ENCODE measurements around the gene DENND1B. TPM values are rescaled to one million over a fixed set of nuclear protein-coding genes. Genes with fewer than 3 reads are reported as not detected.

DENND1B gene
- total RNA-seq, 1 donor from 2014 or later, result 22.1 TPM

DNA sequence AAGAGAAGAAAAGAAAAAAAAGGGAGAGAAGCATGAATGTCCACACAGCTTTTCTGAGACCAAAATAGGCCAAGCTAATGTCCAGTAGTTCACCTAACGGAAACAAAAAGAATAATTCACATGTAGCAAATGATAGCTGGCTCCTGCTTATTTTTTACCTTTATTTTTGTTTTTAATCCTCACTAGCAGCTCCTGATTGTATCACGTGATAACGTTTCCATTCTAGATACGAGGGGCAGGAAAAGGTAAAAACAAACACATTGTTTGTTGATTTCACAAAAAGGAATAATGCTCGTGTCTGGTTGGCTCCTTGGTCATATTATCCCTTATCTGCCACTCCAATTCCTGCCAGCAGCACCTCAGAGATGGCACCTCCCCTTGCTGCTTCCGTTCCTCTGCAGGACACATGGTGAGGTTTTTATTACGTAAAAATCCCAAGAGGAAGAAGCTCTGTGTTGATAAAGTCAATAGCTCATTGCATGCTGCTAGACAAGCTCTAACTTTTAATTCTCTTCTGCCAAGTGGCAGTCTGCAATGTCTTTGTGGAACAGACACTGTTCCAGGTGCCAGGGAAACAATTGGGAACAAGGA, 305.6 kb downstream of the DENND1B start:
- H3K4me1 Mint-ChIP-seq (ENCODE audit: low read depth, unreplicated experiment), result peaks cover 7% of the 10 kb centered on the region
- no peak overlapping the region for H3K27ac Mint-ChIP-seq (ENCODE audit: unreplicated experiment)
- H3K9me3 Mint-ChIP-seq (ENCODE audit: unreplicated experiment), result no peaks in the 10 kb centered on the region
- no peak for DNase-seq
- no peak for TF ChIP-seq CTCF (IDR thresholded peaks at IDR 0.05; ENCODE audit: partially characterized antibody, unreplicated experiment)
- H3K4me3 Mint-ChIP-seq (ENCODE audit: unreplicated experiment), result no peak overlapping the region
- no peaks in the 10 kb centered on the region for H3K27me3 Mint-ChIP-seq (ENCODE audit: unreplicated experiment)
- no peaks in the 10 kb centered on the region for H3K36me3 Mint-ChIP-seq (ENCODE audit: unreplicated experiment)

- H3K27me3 Mint-ChIP-seq (ENCODE audit: unreplicated experiment), result no peaks in the 10 kb centered on the region
- no peak for TF ChIP-seq CTCF (IDR thresholded peaks at IDR 0.05; ENCODE audit: partially characterized antibody, unreplicated experiment)
- H3K4me1 Mint-ChIP-seq (ENCODE audit: low read depth, unreplicated experiment), result peaks cover 12% of the 10 kb centered on the region
- H3K9me3 Mint-ChIP-seq (ENCODE audit: unreplicated experiment), result no peaks in the 10 kb centered on the region
- H3K27ac Mint-ChIP-seq (ENCODE audit: unreplicated experiment), result no peak overlapping the region
- H3K4me3 Mint-ChIP-seq (ENCODE audit: unreplicated experiment), result no peak overlapping the region
- H3K36me3 Mint-ChIP-seq (ENCODE audit: unreplicated experiment), result no peaks in the 10 kb centered on the region
- DNase-seq, result no peak
Measured at GRCh38 chr1:197468543-197469175, 306.6 kb downstream of the DENND1B start.

DNA sequence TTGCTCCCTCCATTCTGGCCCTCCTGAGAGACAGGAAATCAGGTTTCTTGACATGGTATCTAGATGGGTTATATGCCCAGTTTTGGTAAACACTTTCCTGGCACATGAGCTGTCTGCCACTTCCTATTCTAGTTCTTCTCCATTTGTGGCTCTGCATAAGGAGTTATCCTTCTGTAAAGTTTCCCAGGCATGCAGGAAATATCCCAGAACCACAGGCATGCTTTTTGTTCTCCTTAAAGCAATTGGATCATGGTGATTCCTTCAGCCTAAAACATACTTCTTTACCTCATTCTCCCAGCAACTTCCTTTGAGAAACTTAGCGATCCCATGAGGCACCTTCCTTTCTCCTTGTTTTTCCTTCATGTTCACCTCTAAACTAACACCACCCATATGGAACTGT, 307.4 kb downstream of the DENND1B start:
- Mint-ChIP-seq H3K27ac (ENCODE audit: unreplicated experiment) (no peak overlapping the region), H3K36me3 (ENCODE audit: unreplicated experiment) (no peaks in the 10 kb centered on the region), H3K27me3 (ENCODE audit: unreplicated experiment) (no peaks in the 10 kb centered on the region), H3K4me3 (ENCODE audit: unreplicated experiment) (no peak overlapping the region), H3K4me1 (ENCODE audit: low read depth, unreplicated experiment) (peaks cover 12% of the 10 kb centered on the region), H3K9me3 (ENCODE audit: unreplicated experiment) (no peaks in the 10 kb centered on the region)
- DNase-seq, result no peak
- TF ChIP-seq CTCF (IDR thresholded peaks at IDR 0.05; ENCODE audit: partially characterized antibody, unreplicated experiment), result no peak

GRCh38 chr1:197466813-197467212, 308.5 kb downstream of the DENND1B start:
- DNase-seq, result no peak
- no peak overlapping the region for H3K4me3 Mint-ChIP-seq (ENCODE audit: unreplicated experiment)
- H3K36me3 Mint-ChIP-seq (ENCODE audit: unreplicated experiment), result no peaks in the 10 kb centered on the region
- H3K4me1 Mint-ChIP-seq (ENCODE audit: low read depth, unreplicated experiment), result peaks cover 12% of the 10 kb centered on the region
- H3K27ac Mint-ChIP-seq (ENCODE audit: unreplicated experiment), result no peak overlapping the region
- no peaks in the 10 kb centered on the region for H3K9me3 Mint-ChIP-seq (ENCODE audit: unreplicated experiment)
- H3K27me3 Mint-ChIP-seq (ENCODE audit: unreplicated experiment), result no peaks in the 10 kb centered on the region
- TF ChIP-seq CTCF (IDR thresholded peaks at IDR 0.05; ENCODE audit: partially characterized antibody, unreplicated experiment), result no peak

DNA sequence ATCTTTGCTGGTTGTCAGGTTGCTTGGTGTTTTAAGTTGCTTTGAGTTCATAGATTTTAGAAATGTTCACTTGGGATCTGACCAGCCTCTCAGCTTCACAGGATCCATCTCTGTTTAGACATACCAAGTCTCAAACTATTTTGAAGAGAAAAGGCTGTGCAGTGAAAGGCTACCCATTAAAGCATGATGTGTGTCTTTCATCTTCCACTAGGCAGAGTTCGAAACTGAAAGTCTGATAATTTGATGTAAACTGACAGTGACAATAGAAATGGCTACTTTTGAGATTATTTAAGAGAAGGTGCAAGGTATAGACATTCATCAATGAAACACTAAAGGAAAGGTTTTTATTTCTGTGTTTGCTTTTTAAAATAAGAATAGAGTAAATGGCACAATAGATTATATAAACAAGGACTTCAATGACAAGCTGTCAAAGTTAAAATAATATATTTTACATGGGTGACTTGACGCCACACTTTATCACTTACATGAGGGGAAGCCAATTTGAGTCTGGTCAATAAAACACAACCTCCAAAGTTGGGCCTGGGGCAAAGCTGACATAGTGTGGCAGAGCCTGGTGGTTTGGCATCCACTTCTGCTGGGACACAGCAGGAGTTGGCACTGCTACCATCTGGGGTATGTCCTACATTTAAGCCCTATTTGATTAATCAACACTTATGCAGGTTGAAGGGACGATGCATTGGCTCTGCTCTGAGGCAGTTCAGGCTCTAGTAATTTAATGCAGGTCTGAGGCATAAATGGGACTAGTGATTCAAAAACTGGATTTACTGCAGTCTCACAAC, 309.6 kb downstream of the DENND1B start:
- Mint-ChIP-seq H3K4me3 (ENCODE audit: unreplicated experiment) (no peak overlapping the region), H3K27ac (ENCODE audit: unreplicated experiment) (no peak overlapping the region), H3K36me3 (ENCODE audit: unreplicated experiment) (no peaks in the 10 kb centered on the region), H3K9me3 (ENCODE audit: unreplicated experiment) (no peaks in the 10 kb centered on the region), H3K27me3 (ENCODE audit: unreplicated experiment) (no peaks in the 10 kb centered on the region), H3K4me1 (ENCODE audit: low read depth, unreplicated experiment) (peaks cover 10% of the 10 kb centered on the region)
- DNase-seq, result no peak
- TF ChIP-seq CTCF (IDR thresholded peaks at IDR 0.05; ENCODE audit: partially characterized antibody, unreplicated experiment), result no peak

Data from glutamatergic neuron (in vitro differentiated cells).